ENCODE data around the gene PALLD.

The PALLD gene

DNA sequence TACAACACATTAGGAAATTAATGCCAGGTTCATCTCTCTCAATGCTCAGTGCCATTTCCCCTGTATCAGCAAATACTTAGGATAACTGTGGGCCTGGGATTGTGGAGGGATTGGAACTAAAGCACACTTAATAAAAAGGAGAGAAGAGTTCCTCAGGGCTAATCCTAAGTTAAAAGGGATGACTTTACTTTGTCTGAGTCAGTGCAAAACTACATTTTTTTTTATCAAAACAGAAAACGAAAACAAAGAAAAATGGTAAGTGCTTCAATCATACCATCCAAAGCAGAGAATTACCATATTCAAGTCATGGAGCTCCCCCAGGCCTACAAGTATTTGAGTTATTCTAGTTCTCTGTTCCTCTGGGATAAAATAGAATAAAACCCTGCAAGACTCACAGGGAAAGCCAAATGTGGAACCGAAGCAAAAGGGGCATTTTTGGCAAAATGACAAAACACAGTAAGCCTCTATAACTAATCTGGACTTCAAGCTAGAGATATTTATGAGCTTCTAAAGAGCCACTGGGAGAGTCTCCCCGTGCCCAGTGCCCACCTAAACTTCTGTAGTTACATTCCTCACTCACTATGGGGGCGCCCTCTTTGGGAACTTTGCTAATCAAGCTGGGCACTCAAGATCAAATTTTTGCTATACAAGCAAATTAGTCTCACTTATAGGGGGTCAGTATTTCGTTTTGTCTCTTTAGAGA is 53.4 kb downstream of the PALLD start (continued):
- TF ChIP-seq, protein P1, sequence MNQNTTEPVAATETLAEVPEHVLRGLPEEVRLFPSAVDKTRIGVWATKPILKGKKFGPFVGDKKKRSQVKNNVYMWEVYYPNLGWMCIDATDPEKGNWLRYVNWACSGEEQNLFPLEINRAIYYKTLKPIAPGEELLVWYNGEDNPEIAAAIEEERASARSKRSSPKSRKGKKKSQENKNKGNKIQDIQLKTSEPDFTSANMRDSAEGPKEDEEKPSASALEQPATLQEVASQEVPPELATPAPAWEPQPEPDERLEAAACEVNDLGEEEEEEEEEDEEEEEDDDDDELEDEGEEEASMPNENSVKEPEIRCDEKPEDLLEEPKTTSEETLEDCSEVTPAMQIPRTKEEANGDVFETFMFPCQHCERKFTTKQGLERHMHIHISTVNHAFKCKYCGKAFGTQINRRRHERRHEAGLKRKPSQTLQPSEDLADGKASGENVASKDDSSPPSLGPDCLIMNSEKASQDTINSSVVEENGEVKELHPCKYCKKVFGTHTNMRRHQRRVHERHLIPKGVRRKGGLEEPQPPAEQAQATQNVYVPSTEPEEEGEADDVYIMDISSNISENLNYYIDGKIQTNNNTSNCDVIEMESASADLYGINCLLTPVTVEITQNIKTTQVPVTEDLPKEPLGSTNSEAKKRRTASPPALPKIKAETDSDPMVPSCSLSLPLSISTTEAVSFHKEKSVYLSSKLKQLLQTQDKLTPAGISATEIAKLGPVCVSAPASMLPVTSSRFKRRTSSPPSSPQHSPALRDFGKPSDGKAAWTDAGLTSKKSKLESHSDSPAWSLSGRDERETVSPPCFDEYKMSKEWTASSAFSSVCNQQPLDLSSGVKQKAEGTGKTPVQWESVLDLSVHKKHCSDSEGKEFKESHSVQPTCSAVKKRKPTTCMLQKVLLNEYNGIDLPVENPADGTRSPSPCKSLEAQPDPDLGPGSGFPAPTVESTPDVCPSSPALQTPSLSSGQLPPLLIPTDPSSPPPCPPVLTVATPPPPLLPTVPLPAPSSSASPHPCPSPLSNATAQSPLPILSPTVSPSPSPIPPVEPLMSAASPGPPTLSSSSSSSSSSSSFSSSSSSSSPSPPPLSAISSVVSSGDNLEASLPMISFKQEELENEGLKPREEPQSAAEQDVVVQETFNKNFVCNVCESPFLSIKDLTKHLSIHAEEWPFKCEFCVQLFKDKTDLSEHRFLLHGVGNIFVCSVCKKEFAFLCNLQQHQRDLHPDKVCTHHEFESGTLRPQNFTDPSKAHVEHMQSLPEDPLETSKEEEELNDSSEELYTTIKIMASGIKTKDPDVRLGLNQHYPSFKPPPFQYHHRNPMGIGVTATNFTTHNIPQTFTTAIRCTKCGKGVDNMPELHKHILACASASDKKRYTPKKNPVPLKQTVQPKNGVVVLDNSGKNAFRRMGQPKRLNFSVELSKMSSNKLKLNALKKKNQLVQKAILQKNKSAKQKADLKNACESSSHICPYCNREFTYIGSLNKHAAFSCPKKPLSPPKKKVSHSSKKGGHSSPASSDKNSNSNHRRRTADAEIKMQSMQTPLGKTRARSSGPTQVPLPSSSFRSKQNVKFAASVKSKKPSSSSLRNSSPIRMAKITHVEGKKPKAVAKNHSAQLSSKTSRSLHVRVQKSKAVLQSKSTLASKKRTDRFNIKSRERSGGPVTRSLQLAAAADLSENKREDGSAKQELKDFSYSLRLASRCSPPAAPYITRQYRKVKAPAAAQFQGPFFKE (tag by site-specific recombination; IDR thresholded peaks at IDR 0.05; ENCODE audit: borderline replicate concordance), result no peak
- TF ChIP-seq ZNF266 (tag by site-specific recombination; IDR thresholded peaks at IDR 0.05; ENCODE audit: low read depth), result no peak
- TF ChIP-seq, protein P2, sequence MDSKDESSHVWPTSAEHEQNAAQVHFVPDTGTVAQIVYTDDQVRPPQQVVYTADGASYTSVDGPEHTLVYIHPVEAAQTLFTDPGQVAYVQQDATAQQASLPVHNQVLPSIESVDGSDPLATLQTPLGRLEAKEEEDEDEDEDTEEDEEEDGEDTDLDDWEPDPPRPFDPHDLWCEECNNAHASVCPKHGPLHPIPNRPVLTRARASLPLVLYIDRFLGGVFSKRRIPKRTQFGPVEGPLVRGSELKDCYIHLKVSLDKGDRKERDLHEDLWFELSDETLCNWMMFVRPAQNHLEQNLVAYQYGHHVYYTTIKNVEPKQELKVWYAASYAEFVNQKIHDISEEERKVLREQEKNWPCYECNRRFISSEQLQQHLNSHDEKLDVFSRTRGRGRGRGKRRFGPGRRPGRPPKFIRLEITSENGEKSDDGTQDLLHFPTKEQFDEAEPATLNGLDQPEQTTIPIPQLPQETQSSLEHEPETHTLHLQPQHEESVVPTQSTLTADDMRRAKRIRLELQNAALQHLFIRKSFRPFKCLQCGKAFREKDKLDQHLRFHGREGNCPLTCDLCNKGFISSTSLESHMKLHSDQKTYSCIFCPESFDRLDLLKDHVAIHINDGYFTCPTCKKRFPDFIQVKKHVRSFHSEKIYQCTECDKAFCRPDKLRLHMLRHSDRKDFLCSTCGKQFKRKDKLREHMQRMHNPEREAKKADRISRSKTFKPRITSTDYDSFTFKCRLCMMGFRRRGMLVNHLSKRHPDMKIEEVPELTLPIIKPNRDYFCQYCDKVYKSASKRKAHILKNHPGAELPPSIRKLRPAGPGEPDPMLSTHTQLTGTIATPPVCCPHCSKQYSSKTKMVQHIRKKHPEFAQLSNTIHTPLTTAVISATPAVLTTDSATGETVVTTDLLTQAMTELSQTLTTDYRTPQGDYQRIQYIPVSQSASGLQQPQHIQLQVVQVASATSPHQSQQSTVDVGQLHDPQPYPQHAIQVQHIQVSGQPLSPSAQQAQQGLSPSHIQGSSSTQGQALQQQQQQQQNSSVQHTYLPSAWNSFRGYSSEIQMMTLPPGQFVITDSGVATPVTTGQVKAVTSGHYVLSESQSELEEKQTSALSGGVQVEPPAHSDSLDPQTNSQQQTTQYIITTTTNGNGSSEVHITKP (tag by site-specific recombination; IDR thresholded peaks at IDR 0.05), result peak; percentile 60
- TF ChIP-seq, protein P3, sequence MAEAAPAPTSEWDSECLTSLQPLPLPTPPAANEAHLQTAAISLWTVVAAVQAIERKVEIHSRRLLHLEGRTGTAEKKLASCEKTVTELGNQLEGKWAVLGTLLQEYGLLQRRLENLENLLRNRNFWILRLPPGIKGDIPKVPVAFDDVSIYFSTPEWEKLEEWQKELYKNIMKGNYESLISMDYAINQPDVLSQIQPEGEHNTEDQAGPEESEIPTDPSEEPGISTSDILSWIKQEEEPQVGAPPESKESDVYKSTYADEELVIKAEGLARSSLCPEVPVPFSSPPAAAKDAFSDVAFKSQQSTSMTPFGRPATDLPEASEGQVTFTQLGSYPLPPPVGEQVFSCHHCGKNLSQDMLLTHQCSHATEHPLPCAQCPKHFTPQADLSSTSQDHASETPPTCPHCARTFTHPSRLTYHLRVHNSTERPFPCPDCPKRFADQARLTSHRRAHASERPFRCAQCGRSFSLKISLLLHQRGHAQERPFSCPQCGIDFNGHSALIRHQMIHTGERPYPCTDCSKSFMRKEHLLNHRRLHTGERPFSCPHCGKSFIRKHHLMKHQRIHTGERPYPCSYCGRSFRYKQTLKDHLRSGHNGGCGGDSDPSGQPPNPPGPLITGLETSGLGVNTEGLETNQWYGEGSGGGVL (tag by site-specific recombination; IDR thresholded peaks at IDR 0.05), result no peak
- no peak for TF ChIP-seq ZNF341 (tag by site-specific recombination; IDR thresholded peaks at IDR 0.05; ENCODE audit: low read depth)

DNA sequence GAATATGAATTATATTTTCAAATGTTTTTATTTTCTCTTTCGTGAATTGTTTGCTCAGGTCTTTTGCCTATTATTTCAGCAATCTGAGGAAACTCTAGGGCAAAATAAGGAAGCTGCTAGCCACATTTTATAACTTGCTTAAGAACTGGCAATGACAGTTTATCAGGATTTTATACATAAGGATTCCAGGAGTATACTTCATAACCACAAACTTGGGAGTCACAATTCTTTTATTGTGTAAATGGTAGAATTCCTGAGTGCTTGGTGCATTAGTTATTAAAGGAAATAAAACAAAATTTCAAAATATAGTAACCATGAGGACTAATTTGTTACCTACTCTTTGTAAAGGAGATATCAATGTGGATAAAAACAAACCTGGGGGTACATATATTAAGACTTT is 54.4 kb downstream of the PALLD start:
- POLR2A ChIA-PET, result no interaction called here
- CTCF ChIA-PET, result interaction anchor here (0.7 to 1.5 kb wide), 3 partner anchors 12 to 198 kb away, joined by 3 to 5 read pairs (median 3); no protein-coding TSS in a partner anchor
- Histone ChIP-seq H3K4me1 (ENCODE audit: control insufficient read depth, insufficient read depth, low read length) (peaks cover 8% of the 10 kb centered on the region; the same call in 1 of the 2 replicates), H3K4me3 (ENCODE audit: low read depth, low read length) (no peak overlapping the region), H3K9me3 (ENCODE audit: control insufficient read depth, insufficient read depth, low read depth, low read length) (no peaks in the 10 kb centered on the region), H3K36me3 (ENCODE audit: control insufficient read depth in 2 of 2, insufficient read depth in 1 of 2, low read length in 2 of 2) (no peaks in the 10 kb centered on the region), H3K27ac (ENCODE audit: extremely low read depth, low read depth, low read length) (no peak overlapping the region)
- TF ChIP-seq ZNF510 (tag by site-specific recombination; IDR thresholded peaks at IDR 0.05; ENCODE audit: insufficient replicate concordance), result no peak
- TF ChIP-seq OSR2 (tag by site-specific recombination; IDR thresholded peaks at IDR 0.05), result no peak
- no peak for TF ChIP-seq ZNF707 (tag by site-specific recombination; IDR thresholded peaks at IDR 0.05)
- TF ChIP-seq ZNF514 (tag by site-specific recombination; IDR thresholded peaks at IDR 0.05), result no peak
- no peak for TF ChIP-seq TRIM28 (IDR thresholded peaks at IDR 0.05; ENCODE audit: borderline replicate concordance, low read length)
- no peak for TF ChIP-seq ZNF335 (tag by site-specific recombination; conservative IDR thresholded peaks at IDR 0.05)
- TF ChIP-seq, protein P4, sequence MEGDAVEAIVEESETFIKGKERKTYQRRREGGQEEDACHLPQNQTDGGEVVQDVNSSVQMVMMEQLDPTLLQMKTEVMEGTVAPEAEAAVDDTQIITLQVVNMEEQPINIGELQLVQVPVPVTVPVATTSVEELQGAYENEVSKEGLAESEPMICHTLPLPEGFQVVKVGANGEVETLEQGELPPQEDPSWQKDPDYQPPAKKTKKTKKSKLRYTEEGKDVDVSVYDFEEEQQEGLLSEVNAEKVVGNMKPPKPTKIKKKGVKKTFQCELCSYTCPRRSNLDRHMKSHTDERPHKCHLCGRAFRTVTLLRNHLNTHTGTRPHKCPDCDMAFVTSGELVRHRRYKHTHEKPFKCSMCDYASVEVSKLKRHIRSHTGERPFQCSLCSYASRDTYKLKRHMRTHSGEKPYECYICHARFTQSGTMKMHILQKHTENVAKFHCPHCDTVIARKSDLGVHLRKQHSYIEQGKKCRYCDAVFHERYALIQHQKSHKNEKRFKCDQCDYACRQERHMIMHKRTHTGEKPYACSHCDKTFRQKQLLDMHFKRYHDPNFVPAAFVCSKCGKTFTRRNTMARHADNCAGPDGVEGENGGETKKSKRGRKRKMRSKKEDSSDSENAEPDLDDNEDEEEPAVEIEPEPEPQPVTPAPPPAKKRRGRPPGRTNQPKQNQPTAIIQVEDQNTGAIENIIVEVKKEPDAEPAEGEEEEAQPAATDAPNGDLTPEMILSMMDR (tag by site-specific recombination; IDR thresholded peaks at IDR 0.05), result no peak
- TF ChIP-seq, protein P1 (tag by site-specific recombination; IDR thresholded peaks at IDR 0.05; ENCODE audit: borderline replicate concordance), result no peak
- no peak for TF ChIP-seq ZNF140 (tag by site-specific recombination; IDR thresholded peaks at IDR 0.05)
- no peak for TF ChIP-seq ZNF404 (tag by site-specific recombination; IDR thresholded peaks at IDR 0.05)
- no peak for TF ChIP-seq ZNF155 (tag by site-specific recombination; IDR thresholded peaks at IDR 0.05)
- TF ChIP-seq ZNF629 (tag by site-specific recombination; IDR thresholded peaks at IDR 0.05), result no peak

Measured in HEK293 (cell line).